HEK293 (cell line): ENCODE data around the gene TMCO1.

Source experiments
- CTCF ChIA-PET: fragments of 350-600 bp; formaldehyde crosslinking; extraction: SDS; loops from one replicate; lab custom pipeline; 2021; ENCODE audit warnings: antibody characterized with exemption; lab: Yijun Ruan, JAX
- POLR2A ChIA-PET: fragments of 300-600 bp; formaldehyde crosslinking; extraction: SDS; loops from one replicate; lab custom pipeline; 2020; ENCODE audit warnings: antibody characterized with exemption, inconsistent platforms; lab: Yijun Ruan, JAX
- H3K27ac ChIP-seq: fragments of 200-500 bp; sonication (Bioruptor generic); 2 replicates; pipeline ENCODE4 v1.5.1; 2014; ENCODE audit warnings: low read depth, low read length, control low read depth, inconsistent platforms; ENCODE audit errors: extremely low read depth
- H3K36me3 ChIP-seq, 2 experiments: fragments of 200-500 bp in 1 of 2; sonication (Bioruptor generic) in 1 of 2; 1 replicate in 1 of 2; 2 replicates in 1 of 2; pipeline ENCODE4 v1.5.1; 2014 to 2017; ENCODE audit warnings: inconsistent platforms in 2 of 2, low read length in 2 of 2; ENCODE audit not compliant: control insufficient read depth in 2 of 2, insufficient read depth in 1 of 2
- H3K4me1 ChIP-seq: fragments of 200-500 bp; sonication (Bioruptor generic); 2 replicates; pipeline ENCODE4 v1.5.1; 2014; ENCODE audit warnings: mild to moderate bottlenecking, low read length, inconsistent platforms; ENCODE audit not compliant: control insufficient read depth, insufficient read depth
- H3K4me3 ChIP-seq: 2 replicates; pipeline ENCODE4 v1.5.1; 2011; ENCODE audit warnings: low read depth, mild to moderate bottlenecking, control low read depth, low read length, moderate library complexity
- H3K9me3 ChIP-seq: fragments of 200-500 bp; sonication (Bioruptor generic); 2 replicates; pipeline ENCODE4 v1.5.1; 2014; ENCODE audit warnings: low read depth, low read length, inconsistent platforms; ENCODE audit not compliant: control insufficient read depth, insufficient read depth
- CTCF ChIP-seq: fragments of 450-650 bp; formaldehyde crosslinking; IDR thresholded peaks from 2 replicates; pipeline ENCODE4 v1.5.1; 2016; ENCODE audit warnings: missing biosample characterization, missing genetic modification characterization
- ELK4 ChIP-seq: IDR thresholded peaks from 2 replicates; pipeline ENCODE4 v1.6.1; 2011; ENCODE audit warnings: mild to moderate bottlenecking, low read depth, low read length, borderline replicate concordance
- GLI2 ChIP-seq: fragments of 450-650 bp; formaldehyde crosslinking; IDR thresholded peaks from 2 replicates; pipeline ENCODE4; 2017; ENCODE audit warnings: missing biosample characterization, missing genetic modification characterization, low read depth, borderline replicate concordance
- INSM2 ChIP-seq: fragments of 450-650 bp; formaldehyde crosslinking; IDR thresholded peaks from 2 replicates; pipeline ENCODE4 v1.5.1; 2016; ENCODE audit warnings: missing biosample characterization, missing genetic modification characterization
- KLF7 ChIP-seq: fragments of 450-650 bp; formaldehyde crosslinking; IDR thresholded peaks from 2 replicates; pipeline ENCODE4 v1.5.1; 2016; ENCODE audit warnings: missing biosample characterization, missing genetic modification characterization, borderline replicate concordance
- SETDB1 ChIP-seq: IDR thresholded peaks from one replicate; pipeline ENCODE4 v1.6.1; 2017; ENCODE audit warnings: mild to moderate bottlenecking, low read length, moderate library complexity, mixed read lengths; ENCODE audit not compliant: insufficient read length
- ZBTB1 ChIP-seq: fragments of 450-650 bp; formaldehyde crosslinking; IDR thresholded peaks from 2 replicates; pipeline ENCODE4 v1.5.1; 2016; ENCODE audit warnings: missing biosample characterization, missing genetic modification characterization
- ZBTB21 ChIP-seq: fragments of 450-650 bp; formaldehyde crosslinking; IDR thresholded peaks from 2 replicates; pipeline ENCODE4 v1.5.1; 2017; ENCODE audit warnings: missing biosample characterization, missing genetic modification characterization
- ZBTB48 ChIP-seq: fragments of 450-650 bp; formaldehyde crosslinking; IDR thresholded peaks from 2 replicates; pipeline ENCODE4 v1.5.1; 2016; ENCODE audit warnings: missing biosample characterization, missing genetic modification characterization
- ZNF10 ChIP-seq: fragments of 450-650 bp; formaldehyde crosslinking; IDR thresholded peaks from 2 replicates; pipeline ENCODE4 v1.5.1; 2017; ENCODE audit warnings: missing biosample characterization, missing genetic modification characterization
- ZNF133 ChIP-seq: fragments of 450-650 bp; formaldehyde crosslinking; IDR thresholded peaks from 2 replicates; pipeline ENCODE4 v1.5.1; 2016; ENCODE audit warnings: missing biosample characterization, missing genetic modification characterization
- ZNF16 ChIP-seq: fragments of 450-650 bp; formaldehyde crosslinking; IDR thresholded peaks from 2 replicates; pipeline ENCODE4 v1.5.1; 2016; ENCODE audit warnings: low read depth, missing biosample characterization, missing genetic modification characterization
- ZNF184 ChIP-seq: fragments of 450-650 bp; IDR thresholded peaks from 2 replicates; pipeline ENCODE4 v1.5.1; 2018; ENCODE audit warnings: missing biosample characterization, mild to moderate bottlenecking, missing genetic modification characterization
- ZNF23 ChIP-seq: fragments of 450-650 bp; formaldehyde crosslinking; IDR thresholded peaks from 2 replicates; pipeline ENCODE4 v1.5.1; 2016; ENCODE audit warnings: missing biosample characterization, missing genetic modification characterization, borderline replicate concordance
- ZNF37A ChIP-seq: fragments of 450-650 bp; IDR thresholded peaks from 2 replicates; pipeline ENCODE4 v1.5.1; 2018; ENCODE audit warnings: missing biosample characterization, missing genetic modification characterization
- ZNF473 ChIP-seq: fragments of 450-650 bp; formaldehyde crosslinking; IDR thresholded peaks from 2 replicates; pipeline ENCODE4 v1.5.1; 2017; ENCODE audit warnings: missing biosample characterization, missing genetic modification characterization
- ZNF785 ChIP-seq: fragments of 450-650 bp; formaldehyde crosslinking; IDR thresholded peaks from 2 replicates; pipeline ENCODE4 v1.5.1; 2016; ENCODE audit warnings: missing biosample characterization, missing genetic modification characterization
- ZNF830 ChIP-seq: fragments of 450-650 bp; IDR thresholded peaks from 2 replicates; pipeline ENCODE4 v1.5.0; 2018; ENCODE audit warnings: missing biosample characterization, missing genetic modification characterization, low read depth, mild to moderate bottlenecking, moderate library complexity
- TF ChIP-seq, protein P1 (sequence below): fragments of 450-650 bp; formaldehyde crosslinking; IDR thresholded peaks from 2 replicates; pipeline ENCODE4 v1.5.1; 2016; ENCODE audit warnings: missing biosample characterization, missing genetic modification characterization

TMCO1 gene

DNA sequence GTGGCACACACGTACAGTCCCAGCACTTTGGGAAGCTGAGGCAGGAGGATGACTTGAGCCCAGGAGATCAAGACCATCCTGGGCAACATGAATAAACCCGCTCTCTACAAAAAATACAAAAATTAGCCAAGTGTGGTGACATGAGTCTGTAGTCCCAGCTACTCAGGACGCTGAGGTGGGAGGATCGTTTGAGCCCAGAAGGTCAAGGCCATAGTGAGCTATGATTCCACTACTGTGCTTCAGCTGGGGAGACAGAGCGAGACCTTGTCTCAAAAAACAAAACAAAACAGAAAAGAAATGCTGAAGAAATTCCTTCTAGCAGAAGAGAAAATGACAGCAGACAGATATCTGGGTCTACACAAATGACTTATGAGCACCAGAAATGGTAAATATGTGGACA is 80.6 kb downstream of the TMCO1 start (continued):
- TF ChIP-seq ZNF16 (tag by site-specific recombination) (no peak), ZNF10 (tag by site-specific recombination) (no peak), ZBTB21 (tag by site-specific recombination) (no peak)

DNA sequence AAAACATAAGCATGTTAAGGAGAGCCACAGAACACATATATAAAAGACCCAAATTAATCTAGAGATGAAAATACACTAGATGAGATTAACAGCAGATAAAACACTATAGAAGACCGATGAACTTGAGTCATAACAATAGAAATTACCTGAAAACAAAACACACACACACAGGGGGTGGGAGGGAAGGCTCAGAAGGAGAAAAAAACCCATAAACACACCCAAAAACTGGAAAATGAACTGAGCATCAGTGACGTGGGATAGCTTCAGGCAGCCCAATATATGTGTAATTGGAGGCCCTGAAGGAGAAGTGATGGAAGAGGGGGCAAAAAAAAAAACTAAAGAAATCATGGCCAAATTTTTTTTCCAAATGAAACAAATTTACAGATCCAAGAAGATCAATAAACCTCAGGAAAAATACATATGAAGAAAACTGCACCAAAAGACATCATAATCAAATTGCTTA is 81.7 kb downstream of the TMCO1 start:
- peak; percentile 49 for TF ChIP-seq SETDB1
- peak; percentile 98 for TF ChIP-seq ZNF133
- TF ChIP-seq, protein P1, sequence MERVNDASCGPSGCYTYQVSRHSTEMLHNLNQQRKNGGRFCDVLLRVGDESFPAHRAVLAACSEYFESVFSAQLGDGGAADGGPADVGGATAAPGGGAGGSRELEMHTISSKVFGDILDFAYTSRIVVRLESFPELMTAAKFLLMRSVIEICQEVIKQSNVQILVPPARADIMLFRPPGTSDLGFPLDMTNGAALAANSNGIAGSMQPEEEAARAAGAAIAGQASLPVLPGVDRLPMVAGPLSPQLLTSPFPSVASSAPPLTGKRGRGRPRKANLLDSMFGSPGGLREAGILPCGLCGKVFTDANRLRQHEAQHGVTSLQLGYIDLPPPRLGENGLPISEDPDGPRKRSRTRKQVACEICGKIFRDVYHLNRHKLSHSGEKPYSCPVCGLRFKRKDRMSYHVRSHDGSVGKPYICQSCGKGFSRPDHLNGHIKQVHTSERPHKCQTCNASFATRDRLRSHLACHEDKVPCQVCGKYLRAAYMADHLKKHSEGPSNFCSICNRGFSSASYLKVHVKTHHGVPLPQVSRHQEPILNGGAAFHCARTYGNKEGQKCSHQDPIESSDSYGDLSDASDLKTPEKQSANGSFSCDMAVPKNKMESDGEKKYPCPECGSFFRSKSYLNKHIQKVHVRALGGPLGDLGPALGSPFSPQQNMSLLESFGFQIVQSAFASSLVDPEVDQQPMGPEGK (tag by site-specific recombination), result no peak
- TF ChIP-seq, all 188 proteins: peak for 2
- Histone ChIP-seq H3K4me1 (no peaks in the 10 kb centered on the region), H3K4me3 (no peak overlapping the region), H3K36me3 (peaks cover 19 to 63% of the 10 kb centered on the region in 2 experiments; a peak in 2 of 3 replicates), H3K27ac (no peak overlapping the region), H3K9me3 (no peaks in the 10 kb centered on the region)
- ChIA-PET CTCF (interaction anchor here (0.6 to 1.2 kb wide), 9 partner anchors 8 to 1469 kb away, joined by 3 to 11 read pairs (median 3); no protein-coding TSS in a partner anchor), POLR2A (interaction anchor here (1.2 to 1.7 kb wide), 2 partner anchors 11 kb away, joined by 3 to 4 read pairs; partner anchors contain the start of gene ALDH9A1)

- TF ChIP-seq CTCF (tag by site-specific recombination) (0 out of 2 replicates have a peak, but pooled peaks have one; percentile 20), ZNF37A (tag by site-specific recombination) (no peak)
- ChIA-PET POLR2A (interaction anchor here (0.8 to 1.2 kb wide), 2 partner anchors 11 to 24 kb away, joined by 3 read pairs; no protein-coding TSS in a partner anchor), CTCF (interaction anchor here (0.6 to 1.2 kb wide), 12 partner anchors 9 to 1469 kb away, joined by 3 to 11 read pairs (median 3); no protein-coding TSS in a partner anchor)
- no peaks in the 10 kb centered on the region for H3K9me3 ChIP-seq
- no peak overlapping the region for H3K27ac ChIP-seq
- no peak overlapping the region for H3K4me3 ChIP-seq
- H3K4me1 ChIP-seq, result no peaks in the 10 kb centered on the region
- H3K36me3 ChIP-seq, result peaks cover 19 to 67% of the 10 kb centered on the region in 2 experiments; a peak in 2 of 3 replicates
These were observed 82.3 kb downstream of the TMCO1 start for GRCh38 chr1:165686121-165686970.

- POLR2A ChIA-PET, result no interaction called here
- no peaks in the 10 kb centered on the region for H3K9me3 ChIP-seq
- peaks cover 16 to 76% of the 10 kb centered on the region in 2 experiments for H3K36me3 ChIP-seq
- no peak overlapping the region for H3K27ac ChIP-seq
- CTCF ChIA-PET, result interaction anchor here (0.7 kb wide), 1 partner anchor 529 kb away, joined by 3 read pairs; no protein-coding TSS in a partner anchor
- H3K4me3 ChIP-seq, result no peak overlapping the region
- H3K4me1 ChIP-seq, result no peaks in the 10 kb centered on the region
- TF ChIP-seq GLI2 (tag by site-specific recombination) (no peak), ZNF785 (tag by site-specific recombination) (no peak), ZNF830 (tag by site-specific recombination) (no peak), ZNF23 (tag by site-specific recombination) (no peak), ZBTB48 (tag by site-specific recombination) (no peak), ZNF184 (tag by site-specific recombination) (no peak), ZBTB1 (tag by site-specific recombination) (no peak), ELK4 (no peak), ZNF473 (tag by site-specific recombination) (no peak), INSM2 (tag by site-specific recombination) (no peak), KLF7 (tag by site-specific recombination) (no peak)
These were observed 84.7 kb downstream of the TMCO1 start for GRCh38 chr1:165683848-165684485.
